ENCODE measurements around the gene MKX. TPM values are rescaled to one million over a fixed set of nuclear protein-coding genes. Genes with fewer than 3 reads are reported as not detected.

The MKX gene
- total and polyA plus RNA-seq, 9 of the 15 experiments (the other 6 are each of a cell fraction or from before 2014, with no cell fraction given) = 0.07 TPM; not detected in 7

GRCh38 chr10:27736396-27736795 is 9.2 kb downstream of the MKX start:
- BruUV-seq (replicated peaks) = no TSS peak
- TF ChIP-seq ZNF778 (CRISPR knock-in tag; IDR thresholded peaks at IDR 0.05) (no peak), ZNF217 (CRISPR knock-in tag; IDR thresholded peaks at IDR 0.05) (no peak), NFIC (IDR thresholded peaks at IDR 0.05) (no peak), ETV6 (IDR thresholded peaks at IDR 0.05; ENCODE audit: borderline replicate concordance in 1 of 2, low read depth in 2 of 2, low read length in 1 of 2) (no peak), ETV6 (CRISPR knock-in tag; IDR thresholded peaks at IDR 0.05; ENCODE audit: borderline replicate concordance) (no peak), ZZZ3 (IDR thresholded peaks at IDR 0.05) (no peak), ARID3A (IDR thresholded peaks at IDR 0.05; ENCODE audit: borderline replicate concordance, low read depth, low read length) (no peak), ZNF134 (CRISPR knock-in tag; conservative IDR thresholded peaks at IDR 0.05) (no peak), HEY1 (CRISPR knock-in tag; IDR thresholded peaks at IDR 0.05; ENCODE audit: borderline replicate concordance) (no peak), TEAD1 (CRISPR knock-in tag; IDR thresholded peaks at IDR 0.05) (no peak), ZNF449 (CRISPR knock-in tag; IDR thresholded peaks at IDR 0.05) (no peak), RBBP5 (IDR thresholded peaks at IDR 0.05; ENCODE audit: borderline replicate concordance, insufficient read depth, low read length, poor library complexity, severe bottlenecking) (no peak), MCM7 (IDR thresholded peaks at IDR 0.05) (no peak), ZNF551 (CRISPR knock-in tag; IDR thresholded peaks at IDR 0.05) (no peak), HMGN3 (IDR thresholded peaks at IDR 0.05; ENCODE audit: borderline replicate concordance, extremely low read depth, insufficient read length, low read depth, low read length) (no peak), ZNF24 (IDR thresholded peaks at IDR 0.05) (no peak)
- Histone ChIP-seq H3K9me1 (ENCODE audit: control insufficient read depth, insufficient read depth, low read length) (no peaks in the 10 kb centered on the region), H3K9ac (ENCODE audit: insufficient read depth in 1 of 2, low read depth in 2 of 2, low read length in 2 of 2) (no peak overlapping the region), H3K4me2 (ENCODE audit: insufficient read depth, low read length) (no peak overlapping the region), H2AFZ (ENCODE audit: low read depth, low read length) (no peak overlapping the region), H3K4me3 (no peak overlapping the region), H3K4me1 (replicated peaks in 1 of 2; ENCODE audit: control insufficient read depth in 2 of 2, insufficient read depth in 2 of 2, low read length in 2 of 2) (peaks cover 0 to 2% of the 10 kb centered on the region in 2 experiments; a peak in 2 of 5 replicates), H3K27ac (ENCODE audit: extremely low read depth, low read depth, low read length) (no peak overlapping the region), H3K36me3 (ENCODE audit: control insufficient read depth, insufficient read depth, low read length) (no peaks in the 10 kb centered on the region), H4K20me1 (replicated peaks; ENCODE audit: control insufficient read depth, insufficient read depth, low read length) (no peaks in the 10 kb centered on the region), H3K79me2 (ENCODE audit: control insufficient read depth, insufficient read depth, low read length) (no peaks in the 10 kb centered on the region), H3K9me3 (replicated peaks; ENCODE audit: control insufficient read depth, insufficient read depth, low read depth, low read length) (no peaks in the 10 kb centered on the region), H3K27me3 (ENCODE audit: control insufficient read depth in 2 of 2, insufficient read depth in 2 of 2, low read length in 2 of 2) (peaks cover 7 to 8% of the 10 kb centered on the region in 2 experiments)
- in situ Hi-C loops (cut with MboI) (loop anchor here (25.0 kb wide), 1 partner anchor 651 kb away; no protein-coding TSS in a partner anchor), intact Hi-C loops (cut with micrococcal nuclease) (no loop called here)
- ChIA-PET POLR2A (no interaction called here), CTCF (ENCODE audit: low intra/inter-chr PET ratio) (no interaction called here)
- FAIRE-seq = no peak
- no peak for DNase-seq (ENCODE audit: extremely low read depth in 1 of 4, low spot score in 3 of 4)
- 0% methylated on average over 1 of the region's 1 CpG for WGBS (ENCODE audit: insufficient coverage, low coverage, missing lambda C conversion rate)
- ATAC-seq = no peak
